Measurements from ENCODE around the gene UTP15. TPM values are rescaled to one million over a fixed set of nuclear protein-coding genes. Genes with fewer than 3 reads are reported as not detected.

Gene UTP15
- total and polyA plus RNA-seq, 10 of the 15 experiments (the other 5 are each of a cell fraction or from before 2014, with no cell fraction given): 22.5 to 39.4 (median 29.6) TPM

DNA sequence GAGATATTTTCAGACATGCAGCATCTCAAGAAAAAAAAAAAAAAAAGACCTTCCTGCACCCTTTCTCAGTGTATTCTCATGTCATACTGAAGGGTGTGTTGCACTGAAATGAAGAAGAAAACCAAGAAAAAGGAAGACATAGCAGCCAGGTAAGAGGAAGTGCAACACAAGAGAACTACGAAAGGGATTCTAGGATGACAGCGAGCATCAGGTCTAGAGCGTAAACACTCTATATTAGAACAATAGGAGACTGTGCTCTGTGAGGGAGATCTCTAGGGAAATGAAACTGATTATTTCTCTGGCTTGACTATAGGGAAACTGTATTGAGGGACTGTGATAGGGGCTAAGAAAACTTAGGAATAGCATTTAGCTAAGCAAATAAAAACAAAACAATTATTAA lies 37.3 kb upstream of the UTP15 start:
- peak; percentile 22; the same call in 1 of the 2 replicates for TF ChIP-seq MTA2 (IDR thresholded peaks at IDR 0.05; ENCODE audit: low read depth)
- TF ChIP-seq LARP7 (IDR thresholded peaks at IDR 0.05): no peak
- TF ChIP-seq IKZF2 (IDR thresholded peaks at IDR 0.05): 0 out of 4 replicates have a peak, but pooled peaks of 1 of the 2 experiments have one; percentile 17
- TF ChIP-seq NBN (IDR thresholded peaks at IDR 0.05): no peak
- TF ChIP-seq EP300 (IDR thresholded peaks at IDR 0.05; ENCODE audit: borderline replicate concordance in 1 of 2, control insufficient read depth in 1 of 2, low read depth in 2 of 2, low read length in 2 of 2): peak in 1 of 2 experiments; percentile 37; a peak in 1 of 4 replicates
- peak; percentile 78; the same call in 1 of the 2 replicates for TF ChIP-seq SPI1 (IDR thresholded peaks at IDR 0.05; ENCODE audit: borderline replicate concordance, insufficient read depth, low read depth, low read length)
- FAIRE-seq (no peak), DNase-seq (ENCODE audit: low read depth, low spot score) (no peak), ATAC-seq (peak; percentile 86)
- no peaks in the 10 kb centered on the region for H3K36me3 ChIP-seq (ENCODE audit: control insufficient read depth in 2 of 2, insufficient read depth in 2 of 2, low read length in 1 of 2)
- no peaks in the 10 kb centered on the region for H4K20me1 ChIP-seq (ENCODE audit: control insufficient read depth, insufficient read depth)
- intact Hi-C loops (cut with micrococcal nuclease; ENCODE audit: unreplicated experiment) (no loop called here), in situ Hi-C loops (cut with MboI) (no loop called here)
- no peak overlapping the region for H3K4me3 ChIP-seq
- BruUV-seq (replicated peaks): no TSS peak
- H3K27me3 ChIP-seq (replicated peaks in 1 of 2; ENCODE audit: control insufficient read depth in 2 of 2, insufficient read depth in 2 of 2, low read length in 1 of 2): no peaks in the 10 kb centered on the region; a peak in 1 of 4 replicates
- WGBS (ENCODE audit: insufficient coverage, insufficient replicate concordance, low lambda C conversion rate, missing lambda C conversion rate): 56% methylated on average over 3 of the region's 3 CpGs
- RAD21 ChIA-PET (ENCODE audit: unreplicated experiment): interaction anchor here (0.7 kb wide), 1 partner anchor 14 kb away, joined by 3 read pairs; no protein-coding TSS in a partner anchor
- no peak overlapping the region for H3K27ac ChIP-seq (ENCODE audit: control insufficient read depth, insufficient read depth)
- no peak overlapping the region for H2AFZ ChIP-seq (ENCODE audit: control insufficient read depth, low read depth, low read length)
- CTCF ChIA-PET: interaction anchor here (4.1 kb wide), 1 partner anchor 8 kb away, joined by 28 read pairs; no protein-coding TSS in a partner anchor
- POLR2A ChIA-PET: no interaction called here
- H3K79me2 ChIP-seq (ENCODE audit: control insufficient read depth, insufficient read depth, low read length): no peaks in the 10 kb centered on the region
- H3K9me3 ChIP-seq (replicated peaks; ENCODE audit: control insufficient read depth, insufficient read depth, low read length): no peaks in the 10 kb centered on the region
- no peak overlapping the region for H3K4me2 ChIP-seq (ENCODE audit: control insufficient read depth, insufficient read depth)
- SMC1A ChIA-PET (ENCODE audit: uncharacterized antibody, unreplicated experiment): no interaction called here
- no peak overlapping the region for H3K9ac ChIP-seq (ENCODE audit: control insufficient read depth, insufficient read depth, low read length)
- no peaks in the 10 kb centered on the region for H3K4me1 ChIP-seq (ENCODE audit: control insufficient read depth, insufficient read depth, low read length)

GRCh38 chr5:73529081-73529480 lies 36.5 kb upstream of the UTP15 start:
- DNase-seq (ENCODE audit: low read depth, low spot score) (no peak), FAIRE-seq (no peak), ATAC-seq (no peak)
- H4K20me1 ChIP-seq (ENCODE audit: control insufficient read depth, insufficient read depth): no peaks in the 10 kb centered on the region
- ChIA-PET CTCF (interaction anchor here (0.8 to 4.1 kb wide), 2 partner anchors 8 to 284 kb away, joined by 3 to 28 read pairs; no protein-coding TSS in a partner anchor), POLR2A (no interaction called here), RAD21 (ENCODE audit: unreplicated experiment) (no interaction called here), SMC1A (ENCODE audit: uncharacterized antibody, unreplicated experiment) (no interaction called here)
- no peaks in the 10 kb centered on the region for H3K79me2 ChIP-seq (ENCODE audit: control insufficient read depth, insufficient read depth, low read length)
- H3K27ac ChIP-seq (ENCODE audit: control insufficient read depth, insufficient read depth): no peak overlapping the region
- no peaks in the 10 kb centered on the region for H3K36me3 ChIP-seq (ENCODE audit: control insufficient read depth in 2 of 2, insufficient read depth in 2 of 2, low read length in 1 of 2)
- no peak overlapping the region for H3K4me3 ChIP-seq
- intact Hi-C loops (cut with micrococcal nuclease; ENCODE audit: unreplicated experiment): no loop called here
- H3K4me2 ChIP-seq (ENCODE audit: control insufficient read depth, insufficient read depth): no peak overlapping the region
- in situ Hi-C loops (cut with MboI): no loop called here
- H3K4me1 ChIP-seq (ENCODE audit: control insufficient read depth, insufficient read depth, low read length): no peaks in the 10 kb centered on the region
- no peaks in the 10 kb centered on the region; a peak in 1 of 4 replicates for H3K27me3 ChIP-seq (replicated peaks in 1 of 2; ENCODE audit: control insufficient read depth in 2 of 2, insufficient read depth in 2 of 2, low read length in 1 of 2)
- H2AFZ ChIP-seq (ENCODE audit: control insufficient read depth, low read depth, low read length): no peak overlapping the region
- H3K9me3 ChIP-seq (replicated peaks; ENCODE audit: control insufficient read depth, insufficient read depth, low read length): no peaks in the 10 kb centered on the region
- 40% methylated on average over 1 of the region's 1 CpG for WGBS (ENCODE audit: insufficient coverage, insufficient replicate concordance, low lambda C conversion rate, missing lambda C conversion rate)
- H3K9ac ChIP-seq (ENCODE audit: control insufficient read depth, insufficient read depth, low read length): no peak overlapping the region
- BruUV-seq (replicated peaks): no TSS peak
- TF ChIP-seq POLR2AphosphoS2 (IDR thresholded peaks at IDR 0.05; ENCODE audit: low read depth, low read length): no peak
- TF ChIP-seq ZNF217 (IDR thresholded peaks at IDR 0.05): no peak
- TF ChIP-seq, protein P1, sequence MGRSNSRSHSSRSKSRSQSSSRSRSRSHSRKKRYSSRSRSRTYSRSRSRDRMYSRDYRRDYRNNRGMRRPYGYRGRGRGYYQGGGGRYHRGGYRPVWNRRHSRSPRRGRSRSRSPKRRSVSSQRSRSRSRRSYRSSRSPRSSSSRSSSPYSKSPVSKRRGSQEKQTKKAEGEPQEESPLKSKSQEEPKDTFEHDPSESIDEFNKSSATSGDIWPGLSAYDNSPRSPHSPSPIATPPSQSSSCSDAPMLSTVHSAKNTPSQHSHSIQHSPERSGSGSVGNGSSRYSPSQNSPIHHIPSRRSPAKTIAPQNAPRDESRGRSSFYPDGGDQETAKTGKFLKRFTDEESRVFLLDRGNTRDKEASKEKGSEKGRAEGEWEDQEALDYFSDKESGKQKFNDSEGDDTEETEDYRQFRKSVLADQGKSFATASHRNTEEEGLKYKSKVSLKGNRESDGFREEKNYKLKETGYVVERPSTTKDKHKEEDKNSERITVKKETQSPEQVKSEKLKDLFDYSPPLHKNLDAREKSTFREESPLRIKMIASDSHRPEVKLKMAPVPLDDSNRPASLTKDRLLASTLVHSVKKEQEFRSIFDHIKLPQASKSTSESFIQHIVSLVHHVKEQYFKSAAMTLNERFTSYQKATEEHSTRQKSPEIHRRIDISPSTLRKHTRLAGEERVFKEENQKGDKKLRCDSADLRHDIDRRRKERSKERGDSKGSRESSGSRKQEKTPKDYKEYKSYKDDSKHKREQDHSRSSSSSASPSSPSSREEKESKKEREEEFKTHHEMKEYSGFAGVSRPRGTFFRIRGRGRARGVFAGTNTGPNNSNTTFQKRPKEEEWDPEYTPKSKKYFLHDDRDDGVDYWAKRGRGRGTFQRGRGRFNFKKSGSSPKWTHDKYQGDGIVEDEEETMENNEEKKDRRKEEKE (IDR thresholded peaks at IDR 0.05): no peak
- TF ChIP-seq, protein P2, sequence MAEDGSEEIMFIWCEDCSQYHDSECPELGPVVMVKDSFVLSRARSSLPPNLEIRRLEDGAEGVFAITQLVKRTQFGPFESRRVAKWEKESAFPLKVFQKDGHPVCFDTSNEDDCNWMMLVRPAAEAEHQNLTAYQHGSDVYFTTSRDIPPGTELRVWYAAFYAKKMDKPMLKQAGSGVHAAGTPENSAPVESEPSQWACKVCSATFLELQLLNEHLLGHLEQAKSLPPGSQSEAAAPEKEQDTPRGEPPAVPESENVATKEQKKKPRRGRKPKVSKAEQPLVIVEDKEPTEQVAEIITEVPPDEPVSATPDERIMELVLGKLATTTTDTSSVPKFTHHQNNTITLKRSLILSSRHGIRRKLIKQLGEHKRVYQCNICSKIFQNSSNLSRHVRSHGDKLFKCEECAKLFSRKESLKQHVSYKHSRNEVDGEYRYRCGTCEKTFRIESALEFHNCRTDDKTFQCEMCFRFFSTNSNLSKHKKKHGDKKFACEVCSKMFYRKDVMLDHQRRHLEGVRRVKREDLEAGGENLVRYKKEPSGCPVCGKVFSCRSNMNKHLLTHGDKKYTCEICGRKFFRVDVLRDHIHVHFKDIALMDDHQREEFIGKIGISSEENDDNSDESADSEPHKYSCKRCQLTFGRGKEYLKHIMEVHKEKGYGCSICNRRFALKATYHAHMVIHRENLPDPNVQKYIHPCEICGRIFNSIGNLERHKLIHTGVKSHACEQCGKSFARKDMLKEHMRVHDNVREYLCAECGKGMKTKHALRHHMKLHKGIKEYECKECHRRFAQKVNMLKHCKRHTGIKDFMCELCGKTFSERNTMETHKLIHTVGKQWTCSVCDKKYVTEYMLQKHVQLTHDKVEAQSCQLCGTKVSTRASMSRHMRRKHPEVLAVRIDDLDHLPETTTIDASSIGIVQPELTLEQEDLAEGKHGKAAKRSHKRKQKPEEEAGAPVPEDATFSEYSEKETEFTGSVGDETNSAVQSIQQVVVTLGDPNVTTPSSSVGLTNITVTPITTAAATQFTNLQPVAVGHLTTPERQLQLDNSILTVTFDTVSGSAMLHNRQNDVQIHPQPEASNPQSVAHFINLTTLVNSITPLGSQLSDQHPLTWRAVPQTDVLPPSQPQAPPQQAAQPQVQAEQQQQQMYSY (CRISPR knock-in tag; IDR thresholded peaks at IDR 0.05): no peak
- no peak for TF ChIP-seq EP300 (IDR thresholded peaks at IDR 0.05; ENCODE audit: borderline replicate concordance in 1 of 2, control insufficient read depth in 1 of 2, low read depth in 2 of 2, low read length in 2 of 2)
- TF ChIP-seq MYB (IDR thresholded peaks at IDR 0.05; ENCODE audit: borderline replicate concordance, low read depth, low read length): no peak

Measured in GM12878 (cell line).